ENCODE measurements around the gene POU4F2. TPM values are rescaled to one million over a fixed set of nuclear protein-coding genes. Genes with fewer than 3 reads are reported as not detected.

The POU4F2 gene
- total RNA-seq, 6 donors from 2014 or later, result not detected

GRCh38 chr4:146645921-146646320, 7.2 kb downstream of the POU4F2 start:
- WGBS, 2 donors, result 3 to 4% methylated on average over 6 of the region's 6 CpGs
- peaks cover 0 to 23% (median 10%) of the 10 kb centered on the region in 4 donors for H3K27me3 ChIP-seq
- no peak for ATAC-seq (ENCODE audit: low FRiP score in 2 of 2)

GRCh38 chr4:146646593-146647325, 8.1 kb downstream of the POU4F2 start:
- DNase-seq, result no peak
- Histone ChIP-seq H3K27me3 (peaks cover 0 to 23% (median 10%) of the 10 kb centered on the region in 4 donors), H3K9me3 (no peaks in the 10 kb centered on the region), H3K4me3 (no peak overlapping the region), H3K4me1 (no peaks in the 10 kb centered on the region), H3K36me3 (no peaks in the 10 kb centered on the region), H3K27ac (no peak overlapping the region)
- no peak for ATAC-seq (ENCODE audit: low FRiP score in 2 of 2)
- TF ChIP-seq POLR2A (IDR thresholded peaks at IDR 0.05) (no peak), EP300 (IDR thresholded peaks at IDR 0.05) (no peak), POLR2AphosphoS5 (IDR thresholded peaks at IDR 0.05) (no peak), CTCF (IDR thresholded peaks at IDR 0.05) (no peak)
- WGBS, 2 donors, result 6 to 8% methylated on average over 13 of the region's 13 CpGs

More at GRCh38 chr4:146645921-146646320, 7.2 kb downstream of the POU4F2 start:
- H3K4me1 ChIP-seq, result no peaks in the 10 kb centered on the region
- H3K36me3 ChIP-seq, result no peaks in the 10 kb centered on the region
- H3K27ac ChIP-seq, result no peak overlapping the region
- TF ChIP-seq CTCF (IDR thresholded peaks at IDR 0.05) (no peak), POLR2A (IDR thresholded peaks at IDR 0.05) (no peak), POLR2AphosphoS5 (IDR thresholded peaks at IDR 0.05) (no peak)
- no peak for DNase-seq
- no peak overlapping the region for H3K4me3 ChIP-seq
- H3K9me3 ChIP-seq, result no peaks in the 10 kb centered on the region

- no peaks in the 10 kb centered on the region for H3K4me1 ChIP-seq
- H3K4me3 ChIP-seq, result no peak overlapping the region
- peak in 1 of 2 donors; percentile 55 for DNase-seq
- H3K27ac ChIP-seq, result no peak overlapping the region
- no peak for TF ChIP-seq POLR2A (IDR thresholded peaks at IDR 0.05)
- no peak for TF ChIP-seq EP300 (IDR thresholded peaks at IDR 0.05)
- no peak for TF ChIP-seq POLR2AphosphoS5 (IDR thresholded peaks at IDR 0.05)
- no peak for TF ChIP-seq CTCF (IDR thresholded peaks at IDR 0.05)
- ATAC-seq (ENCODE audit: low FRiP score in 2 of 2), result peak in 1 of 2 donors; percentile 54
- peaks cover 0 to 20% (median 9%) of the 10 kb centered on the region in 4 donors for H3K27me3 ChIP-seq
- H3K36me3 ChIP-seq, result no peaks in the 10 kb centered on the region
- 4 to 10% methylated on average over 26 to 45 of the region's 46 CpGs for WGBS, 2 donors
- H3K9me3 ChIP-seq, result no peaks in the 10 kb centered on the region
Observed at GRCh38 chr4:146647615-146648460, 9.1 kb downstream of the POU4F2 start.

GRCh38 chr4:146648461-146648783, 9.7 kb downstream of the POU4F2 start:
- TF ChIP-seq POLR2AphosphoS5 (IDR thresholded peaks at IDR 0.05) (no peak), CTCF (IDR thresholded peaks at IDR 0.05) (no peak), POLR2A (IDR thresholded peaks at IDR 0.05) (no peak), EP300 (IDR thresholded peaks at IDR 0.05) (no peak)
- Histone ChIP-seq H3K36me3 (no peaks in the 10 kb centered on the region), H3K27me3 (peaks cover 0 to 23% (median 9%) of the 10 kb centered on the region in 4 donors), H3K4me3 (no peak overlapping the region), H3K9me3 (no peaks in the 10 kb centered on the region), H3K4me1 (no peaks in the 10 kb centered on the region), H3K27ac (no peak overlapping the region)
- ATAC-seq (ENCODE audit: low FRiP score in 2 of 2) (no peak), DNase-seq (no peak)
- WGBS, 2 donors, result 1 to 6% methylated on average over 10 to 16 of the region's 16 CpGs
